SK-N-MC (cell line): ENCODE data around the gene SUN2.

Source experiments
- EZH2 ChIP-seq: fragments of 200-600 bp; sonication (generic); IDR thresholded peaks from one replicate; pipeline ENCODE4 v1.6.1; 2017; ENCODE audit warnings: antibody characterized with exemption
- FOXP2 ChIP-seq: optimal IDR thresholded peaks from 2 replicates; pipeline ENCODE3; 2011; ENCODE audit warnings: mild to moderate bottlenecking, moderate library complexity; ENCODE audit not compliant: insufficient read depth; ENCODE audit errors: extremely low read length, control extremely low read depth
- POLR2AphosphoS5 ChIP-seq: IDR thresholded peaks from 2 replicates; pipeline ENCODE4 v1.6.1; 2012; ENCODE audit warnings: mild to moderate bottlenecking, low read depth, low read length, borderline replicate concordance

GRCh38 chr22:38754751-38755154, 1.0 kb downstream of the SUN2 start:
- TF ChIP-seq POLR2AphosphoS5 (no peak), EZH2 (no peak), FOXP2 (no peak)
